Stimulated activated naive CD4-positive, alpha-beta T cell (primary cell): ENCODE results near the gene GRAMD1A.
"Not testable (repeated sequence)": the region's sequence is repeated elsewhere in the genome, so short reads cannot be mapped to it uniquely, and the experiment has no call there.

ENCODE experiments used
- DNase-seq, 6 experiments: peaks; one replicate each; lab custom pipeline; 2025; lab: John Stamatoyannopoulos, UW

Gene GRAMD1A

GRCh38 chr19:35038623-35039512 is 38.7 kb downstream of the GRAMD1A start:
- DNase-seq, result no peak

- DNase-seq, result peak in 2 of 6 experiments; percentile 27 to 55
These were observed 40.0 kb downstream of the GRAMD1A start for GRCh38 chr19:35039881-35040825.

GRCh38 chr19:35040826-35041547 is 40.9 kb downstream of the GRAMD1A start:
- DNase-seq, result peak in 1 of 6 experiments; percentile 15

GRCh38 chr19:35041548-35042055 is 41.5 kb downstream of the GRAMD1A start, which contains the start of gene HPN:
Gene HPN (plus strand): TSS chr19:35041721. CDS start chr19:35042507, 786 bp downstream.
- DNase-seq, result no peak

GRCh38 chr19:35042056-35042730 is 42.1 kb downstream of the GRAMD1A start:
- DNase-seq, result no peak

GRCh38 chr19:35042954-35043604 is 43.0 kb downstream of the GRAMD1A start:
- no peak for DNase-seq

GRCh38 chr19:35043906-35044305 is 43.8 kb downstream of the GRAMD1A start:
- no peak for DNase-seq

GRCh38 chr19:35044317-35045117 is 44.4 kb downstream of the GRAMD1A start:
- peak; percentile 19 to 63 (median 40) for DNase-seq

- peak in 4 of 6 experiments; percentile 18 to 44 (median 36) for DNase-seq
These were observed 45.7 kb downstream of the GRAMD1A start for GRCh38 chr19:35045667-35046300.

GRCh38 chr19:35046461-35046860 is 46.3 kb downstream of the GRAMD1A start:
- no peak for DNase-seq

GRCh38 chr19:35048911-35049411 is 48.8 kb downstream of the GRAMD1A start:
- no peak for DNase-seq

GRCh38 chr19:35049456-35049855 is 49.3 kb downstream of the GRAMD1A start:
- no peak for DNase-seq

- not testable (repeated sequence) for DNase-seq
These were observed 50.5 kb downstream of the GRAMD1A start for GRCh38 chr19:35050662-35051061.

GRCh38 chr19:35051268-35051667 is 51.1 kb downstream of the GRAMD1A start:
- DNase-seq, result not testable (repeated sequence)

- DNase-seq, result no peak
These were observed 51.7 kb downstream of the GRAMD1A start for GRCh38 chr19:35051796-35052195.

GRCh38 chr19:35052599-35053190 is 52.6 kb downstream of the GRAMD1A start:
- DNase-seq, result no peak

- no peak for DNase-seq
These were observed 53.7 kb downstream of the GRAMD1A start for GRCh38 chr19:35053667-35054293.

GRCh38 chr19:35054626-35055025 is 54.5 kb downstream of the GRAMD1A start:
- no peak for DNase-seq
